Measurements from ENCODE around the gene FSD1L. TPM values are rescaled to one million over a fixed set of nuclear protein-coding genes. Genes with fewer than 3 reads are reported as not detected.
A peak's percentile ranks its signal among the peaks of the same experiment; 100 is the strongest.

FSD1L gene
- total and polyA plus RNA-seq, 2 of the 13 experiments (the other 11 are each of a cell fraction or from before 2014, with no cell fraction given), result 4.1 to 5.1 TPM

DNA sequence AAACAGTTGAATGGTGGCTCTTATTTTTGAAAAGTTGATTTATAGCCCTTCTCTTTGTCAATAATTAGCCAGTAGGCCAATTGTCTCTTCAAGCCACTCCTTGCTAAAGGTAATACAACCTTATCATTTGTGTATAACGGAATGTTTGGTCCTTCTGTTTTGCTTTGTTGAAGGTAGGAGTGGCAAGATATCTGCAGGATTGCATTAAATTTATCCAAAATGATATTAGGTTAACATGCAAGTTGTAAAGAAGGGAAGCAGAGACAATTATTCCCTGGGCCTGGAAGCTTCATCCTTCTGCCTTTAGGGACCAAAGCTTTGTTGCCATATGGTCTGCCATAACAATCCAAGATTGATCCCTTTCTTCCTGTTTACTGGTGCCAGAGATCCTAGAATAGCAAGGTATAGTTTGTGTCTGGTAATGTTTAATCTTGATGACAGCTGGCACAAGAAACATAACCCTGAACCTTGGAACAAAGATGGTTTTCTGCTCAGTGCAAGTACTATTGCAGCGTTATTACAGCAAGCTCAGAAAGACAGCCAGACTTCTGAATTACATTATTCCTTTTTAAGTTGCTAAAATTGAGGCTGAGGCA, 15.5 kb upstream of the FSD1L start (continued):
- TF ChIP-seq ZNF510 (CRISPR knock-in tag; IDR thresholded peaks at IDR 0.05; ENCODE audit: low read depth), result no peak
- peak; percentile 90 for TF ChIP-seq POGZ (CRISPR knock-in tag; IDR thresholded peaks at IDR 0.05)
- TF ChIP-seq MIER2 (CRISPR knock-in tag; IDR thresholded peaks at IDR 0.05), result 0 out of 2 replicates have a peak, but pooled peaks have one; percentile 50
- TF ChIP-seq, protein P1, sequence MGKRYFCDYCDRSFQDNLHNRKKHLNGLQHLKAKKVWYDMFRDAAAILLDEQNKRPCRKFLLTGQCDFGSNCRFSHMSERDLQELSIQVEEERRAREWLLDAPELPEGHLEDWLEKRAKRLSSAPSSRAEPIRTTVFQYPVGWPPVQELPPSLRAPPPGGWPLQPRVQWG (CRISPR knock-in tag; IDR thresholded peaks at IDR 0.05; ENCODE audit: borderline replicate concordance, low read depth), result no peak
- peak; percentile 74; the same call in 1 of the 2 replicates for TF ChIP-seq RXRB (CRISPR knock-in tag; IDR thresholded peaks at IDR 0.05; ENCODE audit: borderline replicate concordance)
- TF ChIP-seq HNRNPLL (IDR thresholded peaks at IDR 0.05; ENCODE audit: low read depth, low read length, poor library complexity, severe bottlenecking), result no peak
- TF ChIP-seq, protein P2, sequence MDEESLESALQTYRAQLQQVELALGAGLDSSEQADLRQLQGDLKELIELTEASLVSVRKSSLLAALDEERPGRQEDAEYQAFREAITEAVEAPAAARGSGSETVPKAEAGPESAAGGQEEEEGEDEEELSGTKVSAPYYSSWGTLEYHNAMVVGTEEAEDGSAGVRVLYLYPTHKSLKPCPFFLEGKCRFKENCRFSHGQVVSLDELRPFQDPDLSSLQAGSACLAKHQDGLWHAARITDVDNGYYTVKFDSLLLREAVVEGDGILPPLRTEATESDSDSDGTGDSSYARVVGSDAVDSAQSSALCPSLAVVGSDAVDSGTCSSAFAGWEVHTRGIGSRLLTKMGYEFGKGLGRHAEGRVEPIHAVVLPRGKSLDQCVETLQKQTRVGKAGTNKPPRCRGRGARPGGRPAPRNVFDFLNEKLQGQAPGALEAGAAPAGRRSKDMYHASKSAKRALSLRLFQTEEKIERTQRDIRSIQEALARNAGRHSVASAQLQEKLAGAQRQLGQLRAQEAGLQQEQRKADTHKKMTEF (CRISPR knock-in tag; IDR thresholded peaks at IDR 0.05), result peak; percentile 63; the same call in 1 of the 2 replicates
- TF ChIP-seq PHF20 (CRISPR knock-in tag; IDR thresholded peaks at IDR 0.05), result no peak
- TF ChIP-seq IRX3 (CRISPR knock-in tag; IDR thresholded peaks at IDR 0.05; ENCODE audit: borderline replicate concordance, low read depth), result no peak
- TF ChIP-seq ZBTB20 (CRISPR knock-in tag; IDR thresholded peaks at IDR 0.05; ENCODE audit: borderline replicate concordance, low read depth), result peak; percentile 87; the same call in 1 of the 2 replicates
- no peak for TF ChIP-seq FOXA1 (IDR thresholded peaks at IDR 0.05)
- TF ChIP-seq FOXA1 (CRISPR knock-in tag; IDR thresholded peaks at IDR 0.05), result peak; percentile 52; the same call in 1 of the 2 replicates
- peak; percentile 57; the same call in 1 of the 2 replicates for TF ChIP-seq SALL1 (CRISPR knock-in tag; IDR thresholded peaks at IDR 0.05)
- peak; percentile 42; the same call in 1 of the 2 replicates for TF ChIP-seq TARDBP (CRISPR knock-in tag; IDR thresholded peaks at IDR 0.05)
- no peak for TF ChIP-seq KLF12 (CRISPR knock-in tag; IDR thresholded peaks at IDR 0.05; ENCODE audit: borderline replicate concordance)
- no peak for TF ChIP-seq ZNF883 (CRISPR knock-in tag; IDR thresholded peaks at IDR 0.05; ENCODE audit: not compliant biosample characterization)
- peak; percentile 96 for TF ChIP-seq SOX5 (CRISPR knock-in tag; IDR thresholded peaks at IDR 0.05; ENCODE audit: borderline replicate concordance)
- TF ChIP-seq TSC22D2 (CRISPR knock-in tag; IDR thresholded peaks at IDR 0.05; ENCODE audit: borderline replicate concordance), result no peak
- no peak; the same call in 1 of the 2 replicates for TF ChIP-seq NFIC (IDR thresholded peaks at IDR 0.05; ENCODE audit: low read length)
- TF ChIP-seq ELF3 (CRISPR knock-in tag; IDR thresholded peaks at IDR 0.05), result peak; percentile 89
- peak; percentile 83 for TF ChIP-seq ZMYM4 (CRISPR knock-in tag; IDR thresholded peaks at IDR 0.05)
- peak; percentile 69 for TF ChIP-seq TEAD3 (CRISPR knock-in tag; optimal IDR thresholded peaks at IDR 0.05; ENCODE audit: borderline replicate concordance)
- no peak for TF ChIP-seq ZSCAN31 (CRISPR knock-in tag; IDR thresholded peaks at IDR 0.05; ENCODE audit: low read depth)
- TF ChIP-seq, protein P3, sequence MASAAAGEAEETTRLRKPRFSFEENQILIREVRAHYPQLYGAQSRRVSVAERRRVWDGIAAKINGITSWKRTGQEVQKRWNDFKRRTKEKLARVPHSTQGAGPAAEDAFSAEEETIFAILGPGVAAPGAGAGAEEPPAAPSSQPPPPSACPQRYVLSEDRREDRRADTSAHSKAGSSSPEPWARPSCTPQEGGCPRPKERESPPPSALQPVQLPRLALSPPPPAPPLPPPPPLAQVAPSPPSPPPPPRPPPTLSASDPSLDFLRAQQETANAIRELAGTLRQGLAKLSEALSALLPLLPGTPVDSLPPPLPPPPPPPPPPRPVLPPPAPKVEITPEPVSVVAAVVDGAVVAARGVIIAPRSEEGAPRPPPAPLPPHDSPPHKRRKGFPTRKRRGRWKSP (CRISPR knock-in tag; IDR thresholded peaks at IDR 0.05), result peak; percentile 16; the same call in 1 of the 2 replicates
- peak; percentile 43; the same call in 1 of the 2 replicates for TF ChIP-seq THAP11 (CRISPR knock-in tag; IDR thresholded peaks at IDR 0.05)
- TF ChIP-seq ZNF737 (CRISPR knock-in tag; IDR thresholded peaks at IDR 0.05; ENCODE audit: borderline replicate concordance), result no peak
- no peak for TF ChIP-seq JUND (CRISPR knock-in tag; IDR thresholded peaks at IDR 0.05)
- no peak; the same call in 1 of the 2 replicates for TF ChIP-seq SPEN (CRISPR knock-in tag; IDR thresholded peaks at IDR 0.05; ENCODE audit: low read depth)
- TF ChIP-seq KDM5B (CRISPR knock-in tag; IDR thresholded peaks at IDR 0.05; ENCODE audit: borderline replicate concordance), result no peak
- TF ChIP-seq SNAPC2 (CRISPR knock-in tag; IDR thresholded peaks at IDR 0.05), result no peak
- TF ChIP-seq HCFC1 (IDR thresholded peaks at IDR 0.05; ENCODE audit: low read depth, low read length), result no peak

All from HepG2 (cell line).